ENCODE results near the gene RAD51D. TPM values are rescaled to one million over a fixed set of nuclear protein-coding genes. Genes with fewer than 3 reads are reported as not detected.

The RAD51D gene
- total RNA-seq, 1 donor from 2014 or later: 34.9 TPM

- H3K27ac Mint-ChIP-seq: peak overlapping the region; percentile 25
- DNase-seq (ENCODE audit: low spot score): no peak
- H3K27me3 Mint-ChIP-seq (ENCODE audit: insufficient read depth): no peaks in the 10 kb centered on the region
- peaks cover 28% of the 10 kb centered on the region for H3K36me3 Mint-ChIP-seq (ENCODE audit: low read depth)
- no peak overlapping the region for H3K4me3 Mint-ChIP-seq
- intact Hi-C loops (cut with micrococcal nuclease): loop anchor here (10.0 kb wide), 1 partner anchor 469 kb away; the partner anchor contains the start of gene SLFN12L
- H3K4me1 Mint-ChIP-seq (ENCODE audit: low read depth): peaks cover 69% of the 10 kb centered on the region
- no peaks in the 10 kb centered on the region for H3K9me3 Mint-ChIP-seq
Measured at GRCh38 chr17:35065880-35066279, 53.8 kb downstream of the RAD51D start.

- Mint-ChIP-seq H3K4me3 (peak overlapping the region; percentile 49), H3K9me3 (no peaks in the 10 kb centered on the region), H3K27ac (peak overlapping the region; percentile 87), H3K4me1 (ENCODE audit: low read depth) (peaks cover 76% of the 10 kb centered on the region), H3K36me3 (ENCODE audit: low read depth) (peaks cover 35% of the 10 kb centered on the region), H3K27me3 (ENCODE audit: insufficient read depth) (no peaks in the 10 kb centered on the region)
- no peak for DNase-seq (ENCODE audit: low spot score)
- intact Hi-C loops (cut with micrococcal nuclease): loop anchor here (5.0 to 10.0 kb wide), 2 partner anchors 178 to 470 kb away; partner anchors contain the start of genes SLFN12L and SLFN5
Measured at GRCh38 chr17:35064516-35065215, 55.0 kb downstream of the RAD51D start.

GRCh38 chr17:35063514-35064223 lies 56.0 kb downstream of the RAD51D start, which contains the start of gene RFFL:
TSS of gene RFFL (minus strand) at chr17:35063707. CDS start at chr17:35026553, 37,154 bp downstream.
- Mint-ChIP-seq H3K27me3 (ENCODE audit: insufficient read depth) (no peaks in the 10 kb centered on the region), H3K4me3 (peak within 1 kb of the TSS; percentile 49), H3K4me1 (ENCODE audit: low read depth) (peaks cover 66% of the 10 kb centered on the region), H3K9me3 (no peaks in the 10 kb centered on the region), H3K27ac (peak within 1 kb of the TSS; percentile 87), H3K36me3 (ENCODE audit: low read depth) (peaks cover 33% of the 10 kb centered on the region)
- intact Hi-C loops (cut with micrococcal nuclease): loop anchor here (1.0 to 10.0 kb wide), 9 partner anchors 10 to 685 kb away; partner anchors contain the start of genes SLFN12L and SLFN5
- DNase-seq (ENCODE audit: low spot score): peak; percentile 88

GRCh38 chr17:35062308-35062707 lies 57.4 kb downstream of the RAD51D start:
- Mint-ChIP-seq H3K27me3 (ENCODE audit: insufficient read depth) (no peaks in the 10 kb centered on the region), H3K27ac (peak overlapping the region; percentile 82), H3K9me3 (no peaks in the 10 kb centered on the region), H3K4me3 (peak overlapping the region; percentile 34), H3K36me3 (ENCODE audit: low read depth) (peaks cover 33% of the 10 kb centered on the region), H3K4me1 (ENCODE audit: low read depth) (peaks cover 64% of the 10 kb centered on the region)
- DNase-seq (ENCODE audit: low spot score): no peak
- intact Hi-C loops (cut with micrococcal nuclease): loop anchor here (2.0 to 10.0 kb wide), 3 partner anchors 180 to 684 kb away; partner anchors contain the start of genes SLFN12L and SLFN5

GRCh38 chr17:35057332-35057915 lies 62.2 kb downstream of the RAD51D start:
- H3K27me3 Mint-ChIP-seq (ENCODE audit: insufficient read depth): no peaks in the 10 kb centered on the region
- H3K4me3 Mint-ChIP-seq: no peak overlapping the region
- peaks cover 59% of the 10 kb centered on the region for H3K4me1 Mint-ChIP-seq (ENCODE audit: low read depth)
- H3K27ac Mint-ChIP-seq: no peak overlapping the region
- intact Hi-C loops (cut with micrococcal nuclease): no loop called here
- H3K9me3 Mint-ChIP-seq: no peaks in the 10 kb centered on the region
- DNase-seq (ENCODE audit: low spot score): no peak
- peaks cover 42% of the 10 kb centered on the region for H3K36me3 Mint-ChIP-seq (ENCODE audit: low read depth)

GRCh38 chr17:35056013-35056412 lies 63.6 kb downstream of the RAD51D start:
- Mint-ChIP-seq H3K9me3 (no peaks in the 10 kb centered on the region), H3K27ac (peak overlapping the region; percentile 51), H3K4me1 (ENCODE audit: low read depth) (peaks cover 68% of the 10 kb centered on the region)

GRCh38 chr17:35053204-35053603 lies 66.5 kb downstream of the RAD51D start:
- no peak for DNase-seq (ENCODE audit: low spot score)
- peaks cover 73% of the 10 kb centered on the region for H3K4me1 Mint-ChIP-seq (ENCODE audit: low read depth)
- no peaks in the 10 kb centered on the region for H3K9me3 Mint-ChIP-seq
- H3K27me3 Mint-ChIP-seq (ENCODE audit: insufficient read depth): no peaks in the 10 kb centered on the region
- no peak overlapping the region for H3K4me3 Mint-ChIP-seq
- intact Hi-C loops (cut with micrococcal nuclease): no loop called here
- no peak overlapping the region for H3K27ac Mint-ChIP-seq
- H3K36me3 Mint-ChIP-seq (ENCODE audit: low read depth): peaks cover 31% of the 10 kb centered on the region

More at GRCh38 chr17:35056013-35056412, 63.6 kb downstream of the RAD51D start:
- H3K36me3 Mint-ChIP-seq (ENCODE audit: low read depth): peaks cover 38% of the 10 kb centered on the region
- H3K27me3 Mint-ChIP-seq (ENCODE audit: insufficient read depth): no peaks in the 10 kb centered on the region
- intact Hi-C loops (cut with micrococcal nuclease): no loop called here
- H3K4me3 Mint-ChIP-seq: no peak overlapping the region
- no peak for DNase-seq (ENCODE audit: low spot score)

GRCh38 chr17:35052780-35053179 lies 66.9 kb downstream of the RAD51D start:
- Mint-ChIP-seq H3K27ac (peak overlapping the region; percentile 93), H3K9me3 (no peaks in the 10 kb centered on the region), H3K4me3 (peak overlapping the region; percentile 74), H3K36me3 (ENCODE audit: low read depth) (peaks cover 30% of the 10 kb centered on the region), H3K4me1 (ENCODE audit: low read depth) (peaks cover 69% of the 10 kb centered on the region), H3K27me3 (ENCODE audit: insufficient read depth) (no peaks in the 10 kb centered on the region)
- DNase-seq (ENCODE audit: low spot score): no peak
- intact Hi-C loops (cut with micrococcal nuclease): no loop called here

GRCh38 chr17:35052241-35052610 lies 67.4 kb downstream of the RAD51D start:
- no peak for DNase-seq (ENCODE audit: low spot score)
- peak overlapping the region; percentile 93 for H3K27ac Mint-ChIP-seq
- H3K36me3 Mint-ChIP-seq (ENCODE audit: low read depth): peaks cover 26% of the 10 kb centered on the region
- peak overlapping the region; percentile 74 for H3K4me3 Mint-ChIP-seq
- peaks cover 64% of the 10 kb centered on the region for H3K4me1 Mint-ChIP-seq (ENCODE audit: low read depth)
- H3K27me3 Mint-ChIP-seq (ENCODE audit: insufficient read depth): no peaks in the 10 kb centered on the region
- no peaks in the 10 kb centered on the region for H3K9me3 Mint-ChIP-seq
- intact Hi-C loops (cut with micrococcal nuclease): no loop called here

GRCh38 chr17:35051579-35052240 lies 68.0 kb downstream of the RAD51D start:
- Mint-ChIP-seq H3K4me3 (peak overlapping the region; percentile 74), H3K4me1 (ENCODE audit: low read depth) (peaks cover 68% of the 10 kb centered on the region), H3K9me3 (no peaks in the 10 kb centered on the region), H3K36me3 (ENCODE audit: low read depth) (peaks cover 26% of the 10 kb centered on the region), H3K27ac (peak overlapping the region; percentile 93), H3K27me3 (ENCODE audit: insufficient read depth) (no peaks in the 10 kb centered on the region)
- intact Hi-C loops (cut with micrococcal nuclease): loop anchor here (1.0 kb wide), 3 partner anchors 12 to 38 kb away; partner anchors contain the start of gene RFFL
- DNase-seq (ENCODE audit: low spot score): no peak

GRCh38 chr17:35051183-35051578 lies 68.5 kb downstream of the RAD51D start:
- peak overlapping the region; percentile 74 for H3K4me3 Mint-ChIP-seq
- DNase-seq (ENCODE audit: low spot score): peak; percentile 30
- peaks cover 24% of the 10 kb centered on the region for H3K36me3 Mint-ChIP-seq (ENCODE audit: low read depth)
- no peaks in the 10 kb centered on the region for H3K27me3 Mint-ChIP-seq (ENCODE audit: insufficient read depth)
- H3K27ac Mint-ChIP-seq: peak overlapping the region; percentile 93
- intact Hi-C loops (cut with micrococcal nuclease): loop anchor here (1.0 kb wide), 3 partner anchors 12 to 38 kb away; partner anchors contain the start of gene RFFL
- peaks cover 68% of the 10 kb centered on the region for H3K4me1 Mint-ChIP-seq (ENCODE audit: low read depth)
- H3K9me3 Mint-ChIP-seq: no peaks in the 10 kb centered on the region

GRCh38 chr17:35050170-35050569 lies 69.5 kb downstream of the RAD51D start:
- Mint-ChIP-seq H3K27ac (peak overlapping the region; percentile 74), H3K27me3 (ENCODE audit: insufficient read depth) (no peaks in the 10 kb centered on the region), H3K4me1 (ENCODE audit: low read depth) (peaks cover 70% of the 10 kb centered on the region), H3K9me3 (no peaks in the 10 kb centered on the region), H3K36me3 (ENCODE audit: low read depth) (peaks cover 19% of the 10 kb centered on the region), H3K4me3 (no peak overlapping the region)
- no peak for DNase-seq (ENCODE audit: low spot score)
- intact Hi-C loops (cut with micrococcal nuclease): no loop called here
